Mesothelial cell of epicardium (in vitro differentiated cells): Measurements from ENCODE around the gene OPRL1. TPM values are rescaled to one million over a fixed set of nuclear protein-coding genes. Genes with fewer than 3 reads are reported as not detected.

Experiments used
- DNase-seq, 2 experiments: peaks; one replicate each; pipeline ENCODE4 v3.0.0; 2021; ENCODE audit warnings: low spot score in 2 of 2; ENCODE audit not compliant: unreplicated experiment in 2 of 2
- H3K27ac Mint-ChIP-seq: 2 replicates; pipeline ENCODE4 v1.8.0; 2021; ENCODE audit warnings: mixed read lengths
- H3K27me3 Mint-ChIP-seq: 2 replicates; pipeline ENCODE4 v1.8.0; 2021; ENCODE audit warnings: low read depth, mixed read lengths
- H3K36me3 Mint-ChIP-seq: 2 replicates; pipeline ENCODE4 v1.8.0; 2021; ENCODE audit warnings: mixed read lengths
- H3K4me1 Mint-ChIP-seq: 2 replicates; pipeline ENCODE4 v1.8.0; 2021; ENCODE audit warnings: mixed read lengths
- H3K4me3 Mint-ChIP-seq: 2 replicates; pipeline ENCODE4 v1.8.0; 2021; ENCODE audit warnings: mild to moderate bottlenecking, moderate library complexity, mixed read lengths
- H3K9me3 Mint-ChIP-seq: 2 replicates; pipeline ENCODE4 v1.8.0; 2021; ENCODE audit warnings: mixed read lengths
- CTCF ChIP-seq: fragments of 200-600 bp; sonication (generic); IDR thresholded peaks from one replicate; pipeline ENCODE4 v1.5.0; 2021; ENCODE audit warnings: antibody characterized with exemption; ENCODE audit not compliant: unreplicated experiment
- total RNA-seq: library from RNA; stranded (reverse); gene quantifications from 3 replicates; pipeline ENCODE4 v1.2.1, GENCODE V29; 2021

The OPRL1 gene
- total RNA-seq, 1 donor from 2014 or later, result 2.5 TPM

- Mint-ChIP-seq H3K27me3 (peaks cover 42% of the 10 kb centered on the region), H3K9me3 (no peaks in the 10 kb centered on the region), H3K27ac (no peak overlapping the region), H3K4me3 (no peak overlapping the region), H3K4me1 (no peaks in the 10 kb centered on the region), H3K36me3 (no peaks in the 10 kb centered on the region)
- peak in 1 of 2 experiments; percentile 11 for DNase-seq
- TF ChIP-seq CTCF, result no peak
Measured at GRCh38 chr20:64138276-64138815, 58.5 kb downstream of the OPRL1 start.

GRCh38 chr20:64139199-64140060 is 59.5 kb downstream of the OPRL1 start:
- H3K4me3 Mint-ChIP-seq, result no peak overlapping the region
- peaks cover 44% of the 10 kb centered on the region for H3K27me3 Mint-ChIP-seq
- H3K27ac Mint-ChIP-seq, result no peak overlapping the region
- H3K9me3 Mint-ChIP-seq, result peaks cover 3% of the 10 kb centered on the region
- no peaks in the 10 kb centered on the region for H3K4me1 Mint-ChIP-seq
- no peak for TF ChIP-seq CTCF
- no peaks in the 10 kb centered on the region for H3K36me3 Mint-ChIP-seq
- peak in 1 of 2 experiments; percentile 33 for DNase-seq

- Mint-ChIP-seq H3K9me3 (peaks cover 10% of the 10 kb centered on the region), H3K36me3 (no peaks in the 10 kb centered on the region), H3K4me3 (no peak overlapping the region), H3K4me1 (no peaks in the 10 kb centered on the region), H3K27me3 (peaks cover 39% of the 10 kb centered on the region), H3K27ac (no peak overlapping the region)
- DNase-seq, result no peak
- no peak for TF ChIP-seq CTCF
Measured at GRCh38 chr20:64140061-64140931, 60.4 kb downstream of the OPRL1 start.

- H3K9me3 Mint-ChIP-seq, result peaks cover 10% of the 10 kb centered on the region
- H3K27me3 Mint-ChIP-seq, result peaks cover 33% of the 10 kb centered on the region
- DNase-seq, result peak in 1 of 2 experiments; percentile 34
- H3K27ac Mint-ChIP-seq, result no peak overlapping the region
- no peaks in the 10 kb centered on the region for H3K4me1 Mint-ChIP-seq
- no peak overlapping the region for H3K4me3 Mint-ChIP-seq
- H3K36me3 Mint-ChIP-seq, result no peaks in the 10 kb centered on the region
- no peak for TF ChIP-seq CTCF
Measured at GRCh38 chr20:64140956-64141355, 61.1 kb downstream of the OPRL1 start.

- no peak overlapping the region for H3K27ac Mint-ChIP-seq
- TF ChIP-seq CTCF, result no peak
- no peak overlapping the region for H3K4me3 Mint-ChIP-seq
- peaks cover 31% of the 10 kb centered on the region for H3K27me3 Mint-ChIP-seq
- H3K36me3 Mint-ChIP-seq, result no peaks in the 10 kb centered on the region
- H3K4me1 Mint-ChIP-seq, result no peaks in the 10 kb centered on the region
- peaks cover 10% of the 10 kb centered on the region for H3K9me3 Mint-ChIP-seq
- no peak for DNase-seq
Measured at GRCh38 chr20:64142590-64142989, 62.7 kb downstream of the OPRL1 start.
